Esophagus squamous epithelium (tissue), 4 donors: Measurements from ENCODE around the gene TEX261.

Experiments used
- POLR2A ChIP-seq, 4 donors: fragments of 450-650 bp; IDR thresholded peaks; one replicate each; pipeline ENCODE4 v1.6.1; 2017; ENCODE audit warnings: antibody characterized with exemption in 4 of 4, mild to moderate bottlenecking in 4 of 4, moderate library complexity in 3 of 4
- TF ChIP-seq, protein P1 (sequence below), 6 experiments: fragments of 450-650 bp in 4 of 6; fragments of 200-600 bp in 2 of 6; sonication (generic) in 2 of 6; IDR thresholded peaks; one replicate each; pipeline ENCODE4 v1.5.1; 2016 to 2019; ENCODE audit warnings: antibody characterized with exemption in 6 of 6, mild to moderate bottlenecking in 4 of 6, moderate library complexity in 4 of 6

GRCh38 chr2:70962885-70963878, 31.5 kb downstream of the TEX261 start:
- TF ChIP-seq, protein P1, sequence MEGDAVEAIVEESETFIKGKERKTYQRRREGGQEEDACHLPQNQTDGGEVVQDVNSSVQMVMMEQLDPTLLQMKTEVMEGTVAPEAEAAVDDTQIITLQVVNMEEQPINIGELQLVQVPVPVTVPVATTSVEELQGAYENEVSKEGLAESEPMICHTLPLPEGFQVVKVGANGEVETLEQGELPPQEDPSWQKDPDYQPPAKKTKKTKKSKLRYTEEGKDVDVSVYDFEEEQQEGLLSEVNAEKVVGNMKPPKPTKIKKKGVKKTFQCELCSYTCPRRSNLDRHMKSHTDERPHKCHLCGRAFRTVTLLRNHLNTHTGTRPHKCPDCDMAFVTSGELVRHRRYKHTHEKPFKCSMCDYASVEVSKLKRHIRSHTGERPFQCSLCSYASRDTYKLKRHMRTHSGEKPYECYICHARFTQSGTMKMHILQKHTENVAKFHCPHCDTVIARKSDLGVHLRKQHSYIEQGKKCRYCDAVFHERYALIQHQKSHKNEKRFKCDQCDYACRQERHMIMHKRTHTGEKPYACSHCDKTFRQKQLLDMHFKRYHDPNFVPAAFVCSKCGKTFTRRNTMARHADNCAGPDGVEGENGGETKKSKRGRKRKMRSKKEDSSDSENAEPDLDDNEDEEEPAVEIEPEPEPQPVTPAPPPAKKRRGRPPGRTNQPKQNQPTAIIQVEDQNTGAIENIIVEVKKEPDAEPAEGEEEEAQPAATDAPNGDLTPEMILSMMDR (IDR thresholded peaks at IDR 0.05) = no peak
- no peak for TF ChIP-seq POLR2A (IDR thresholded peaks at IDR 0.05)
